Mammary epithelial cell (primary cell): Measurements from ENCODE around the gene ICAM4.

Experiments used
- EZH2 ChIP-seq: IDR thresholded peaks from 2 replicates; pipeline ENCODE4 v1.6.1; 2012; ENCODE audit warnings: low read length, inconsistent platforms, borderline replicate concordance
- TF ChIP-seq, protein P1 (sequence below), 2 donors: IDR thresholded peaks in 1 of 2; conservative IDR thresholded peaks in 1 of 2; 2 replicates each; pipeline ENCODE4 v1.5.1; 2011 to 2012; ENCODE audit warnings: inconsistent platforms in 2 of 2, low read length in 2 of 2, mild to moderate bottlenecking in 2 of 2, control low read depth in 1 of 2, low read depth in 1 of 2; ENCODE audit not compliant: insufficient read depth in 1 of 2; ENCODE audit errors: extremely low read depth in 1 of 2

GRCh38 chr19:10315335-10316214 is 28.8 kb downstream of the ICAM4 start, which contains the start of gene FDX2:
- TF ChIP-seq, protein P1, sequence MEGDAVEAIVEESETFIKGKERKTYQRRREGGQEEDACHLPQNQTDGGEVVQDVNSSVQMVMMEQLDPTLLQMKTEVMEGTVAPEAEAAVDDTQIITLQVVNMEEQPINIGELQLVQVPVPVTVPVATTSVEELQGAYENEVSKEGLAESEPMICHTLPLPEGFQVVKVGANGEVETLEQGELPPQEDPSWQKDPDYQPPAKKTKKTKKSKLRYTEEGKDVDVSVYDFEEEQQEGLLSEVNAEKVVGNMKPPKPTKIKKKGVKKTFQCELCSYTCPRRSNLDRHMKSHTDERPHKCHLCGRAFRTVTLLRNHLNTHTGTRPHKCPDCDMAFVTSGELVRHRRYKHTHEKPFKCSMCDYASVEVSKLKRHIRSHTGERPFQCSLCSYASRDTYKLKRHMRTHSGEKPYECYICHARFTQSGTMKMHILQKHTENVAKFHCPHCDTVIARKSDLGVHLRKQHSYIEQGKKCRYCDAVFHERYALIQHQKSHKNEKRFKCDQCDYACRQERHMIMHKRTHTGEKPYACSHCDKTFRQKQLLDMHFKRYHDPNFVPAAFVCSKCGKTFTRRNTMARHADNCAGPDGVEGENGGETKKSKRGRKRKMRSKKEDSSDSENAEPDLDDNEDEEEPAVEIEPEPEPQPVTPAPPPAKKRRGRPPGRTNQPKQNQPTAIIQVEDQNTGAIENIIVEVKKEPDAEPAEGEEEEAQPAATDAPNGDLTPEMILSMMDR (conservative IDR thresholded peaks at IDR 0.05 in 1 of 2, IDR thresholded peaks at IDR 0.05 in 1 of 2; ENCODE audit: extremely low read depth in 1 of 2, insufficient read depth in 1 of 2, low read depth in 1 of 2, low read length in 2 of 2) = no peak
- TF ChIP-seq EZH2 = no peak
